HCT116 (cell line): ENCODE measurements around the gene IMPDH1. TPM values are rescaled to one million over a fixed set of nuclear protein-coding genes. Genes with fewer than 3 reads are reported as not detected.

Experiments
- ATAC-seq: fragments of 200-7000 bp; cut with Tn5 transposase; 2 replicates; pipeline ENCODE4 v1.9.1; 2020; ENCODE audit warnings: mild to moderate bottlenecking, moderate library complexity
- BruUV-seq: library from RNA; stranded (reverse); fragments of 400-500 nt; replicated peaks from 2 replicates; lab custom pipeline; 2021; lab: Mats Ljungman, UMichigan
- CTCF ChIA-PET: fragments of 300-600 bp; sonication (Branson Sonifier 250); formaldehyde crosslinking; loops from one replicate; lab custom pipeline; 2021; ENCODE audit warnings: antibody characterized with exemption; lab: Charles Lee
- POLR2A ChIA-PET: fragments of 300-600, 350-600 bp; sonication (Branson Sonifier 250); formaldehyde crosslinking; loops from one replicate; lab custom pipeline; 2021; ENCODE audit warnings: antibody characterized with exemption; lab: Charles Lee
- RAD21 ChIA-PET, 2 experiments: fragments of 300-600 bp; sonication (Branson Sonifier 250); formaldehyde crosslinking; loops; one replicate each; lab custom pipeline; 2023; ENCODE audit warnings: low total read pairs in 2 of 2; ENCODE audit not compliant: uncharacterized antibody in 2 of 2, unreplicated experiment in 2 of 2, low non-redundant PET in 1 of 2; lab: Charles Lee
- DNase-seq: peaks from one replicate; pipeline ENCODE4 v3.0.0-alpha.2; 2010; ENCODE audit warnings: low read depth, low spot score
- H2AFZ ChIP-seq: fragments of 200-600 bp; shearing (Covaris generic), sonication (generic); 2 replicates; pipeline ENCODE4 v1.6.1; 2017; ENCODE audit warnings: low read depth, mixed run types, mixed read lengths, antibody characterized with exemption, low read length; ENCODE audit not compliant: poor library complexity, severe bottlenecking
- H3K27ac ChIP-seq: 2 replicates; pipeline ENCODE4 v1.5.1; 2012; ENCODE audit warnings: low read depth, low read length
- H3K27me3 ChIP-seq: fragments of 200-600 bp; sonication (generic); 2 replicates; pipeline ENCODE4 v1.6.1; 2016; ENCODE audit warnings: mixed run types, low read length, mixed read lengths; ENCODE audit not compliant: insufficient read depth
- H3K36me3 ChIP-seq, 2 experiments: fragments of 200-500 bp in 1 of 2; fragments of 200-600 bp in 1 of 2; sonication (Bioruptor generic) in 1 of 2; sonication (generic) in 1 of 2; 2 replicates each; pipeline versions ENCODE4 v1.5.1 to v1.6.1; 2014 to 2016; ENCODE audit warnings: low read length in 2 of 2, inconsistent platforms in 1 of 2, mixed read lengths in 1 of 2, mixed run types in 1 of 2; ENCODE audit not compliant: insufficient read depth in 2 of 2, control insufficient read depth in 1 of 2
- H3K4me1 ChIP-seq, 2 experiments: fragments of 200-600 bp in 1 of 2; sonication (generic) in 1 of 2; 2 replicates each; pipeline versions ENCODE4 v1.5.1 to v1.6.1; 2012 to 2017; ENCODE audit warnings: low read length in 2 of 2, inconsistent platforms in 1 of 2, mild to moderate bottlenecking in 1 of 2, mixed read lengths in 1 of 2, mixed run types in 1 of 2, moderate library complexity in 1 of 2; ENCODE audit not compliant: insufficient read depth in 2 of 2, control insufficient read depth in 1 of 2
- H3K4me2 ChIP-seq: fragments of 200-600 bp; sonication (generic); 2 replicates; pipeline ENCODE4 v1.6.1; 2017; ENCODE audit warnings: mixed run types, low read length, mixed read lengths
- H3K4me3 ChIP-seq, 2 experiments: fragments of 200-600 bp in 1 of 2; sonication (generic) in 1 of 2; replicated peaks in 1 of 2; 2 replicates each; pipeline ENCODE4 v1.5.1; 2011 to 2016; ENCODE audit warnings: low read length in 2 of 2, control low read depth in 1 of 2, low read depth in 1 of 2, mild to moderate bottlenecking in 1 of 2, mixed read lengths in 1 of 2, mixed run types in 1 of 2
- H3K79me2 ChIP-seq: fragments of 200-600 bp; sonication (generic); 2 replicates; pipeline ENCODE4 v1.6.1; 2017; ENCODE audit warnings: mild to moderate bottlenecking, mixed run types, low read length, moderate library complexity, mixed read lengths; ENCODE audit not compliant: insufficient read depth
- H3K9ac ChIP-seq: fragments of 200-600 bp; sonication (generic); 2 replicates; pipeline ENCODE4 v1.6.1; 2016; ENCODE audit warnings: low read length, mixed read lengths
- H3K9me2 ChIP-seq: fragments of 200-600 bp; sonication (generic), shearing (Covaris generic); 2 replicates; pipeline ENCODE4 v1.6.1; 2017; ENCODE audit warnings: mixed run types, mild to moderate bottlenecking, moderate library complexity; ENCODE audit not compliant: insufficient read depth
- H3K9me3 ChIP-seq, 2 experiments: fragments of 200-500 bp in 1 of 2; fragments of 200-600 bp in 1 of 2; sonication (Bioruptor generic) in 1 of 2; sonication (generic) in 1 of 2; 2 replicates each; pipeline ENCODE4 v1.6.1; 2014 to 2017; ENCODE audit warnings: low read length in 2 of 2, mixed read lengths in 2 of 2, inconsistent platforms in 1 of 2, low read depth in 1 of 2, mild to moderate bottlenecking in 1 of 2, mixed run types in 1 of 2, moderate library complexity in 1 of 2; ENCODE audit not compliant: control insufficient read depth in 1 of 2, insufficient read depth in 1 of 2
- H4K20me1 ChIP-seq: fragments of 200-600 bp; sonication (generic), shearing (Covaris generic); 2 replicates; pipeline ENCODE4 v1.6.1; 2017; ENCODE audit warnings: mixed run types, mild to moderate bottlenecking, moderate library complexity; ENCODE audit not compliant: insufficient read depth
- CBX3 ChIP-seq: IDR thresholded peaks from 2 replicates; pipeline ENCODE4 v1.6.1; 2012; ENCODE audit warnings: low read depth
- CEBPB ChIP-seq: IDR thresholded peaks from 2 replicates; pipeline ENCODE4 v1.6.1; 2012; ENCODE audit warnings: low read depth
- EGR1 ChIP-seq: IDR thresholded peaks from 2 replicates; pipeline ENCODE4 v1.6.1; 2012; ENCODE audit warnings: low read depth
- ELF1 ChIP-seq: IDR thresholded peaks from 2 replicates; pipeline ENCODE4 v1.6.1; 2012; ENCODE audit warnings: low read depth, borderline replicate concordance
- EZH2 ChIP-seq: fragments of 200-600 bp; sonication (generic); IDR thresholded peaks from 2 replicates; pipeline ENCODE4 v1.6.1; 2017; ENCODE audit warnings: antibody characterized with exemption, mixed run types
- EZH2phosphoT487 ChIP-seq: fragments of 200-600 bp; IDR thresholded peaks from 2 replicates; pipeline ENCODE4 v1.6.1; 2018; ENCODE audit warnings: antibody characterized with exemption, borderline replicate concordance
- JUND ChIP-seq: IDR thresholded peaks from 2 replicates; pipeline ENCODE4 v1.6.1; 2012
- POLR2AphosphoS5 ChIP-seq: IDR thresholded peaks from 2 replicates; pipeline ENCODE4 v1.6.1; 2011; ENCODE audit warnings: mild to moderate bottlenecking, low read depth, low read length, moderate library complexity
- RAD21 ChIP-seq: IDR thresholded peaks from 2 replicates; pipeline ENCODE4 v1.6.1; 2012; ENCODE audit warnings: low read depth, mild to moderate bottlenecking
- SIN3A ChIP-seq: IDR thresholded peaks from 2 replicates; pipeline ENCODE4 v1.6.1; 2012; ENCODE audit warnings: low read depth
- SP1 ChIP-seq: IDR thresholded peaks from 2 replicates; pipeline ENCODE4 v1.6.1; 2012; ENCODE audit warnings: low read depth
- TCF7L2 ChIP-seq: IDR thresholded peaks from 2 replicates; pipeline ENCODE4 v1.7.0; 2011; ENCODE audit warnings: borderline replicate concordance, inconsistent platforms; ENCODE audit not compliant: insufficient read depth, insufficient read length; ENCODE audit errors: extremely low read depth
- YY1 ChIP-seq: IDR thresholded peaks from 2 replicates; pipeline ENCODE4 v1.6.1; 2011; ENCODE audit warnings: low read length, low read depth, moderate library complexity, mild to moderate bottlenecking; ENCODE audit not compliant: insufficient replicate concordance; ENCODE audit errors: extremely low read depth
- ZFX ChIP-seq: fragments of 450-650 bp; IDR thresholded peaks from 2 replicates; pipeline ENCODE4 v1.6.1; 2017
- ZNF274 ChIP-seq: fragments of 200-500 bp; sonication (Bioruptor generic); IDR thresholded peaks from 2 replicates; pipeline ENCODE4 v1.6.1; 2014; ENCODE audit warnings: mild to moderate bottlenecking, low read depth, low read length, inconsistent platforms
- intact Hi-C: fragments of 100-400 bp; cut with micrococcal nuclease; formaldehyde crosslinking; loops from 2 replicates; pipeline ENCODE4 v1.10.0; 2022
- total RNA-seq: library from RNA; stranded (reverse); gene quantifications from one replicate; pipeline ENCODE4 v1.2.1, GENCODE V29; 2021; ENCODE audit not compliant: unreplicated experiment
- TF ChIP-seq, protein P1 (sequence below): IDR thresholded peaks from 2 replicates; pipeline ENCODE4 v1.6.1; 2011; ENCODE audit warnings: mild to moderate bottlenecking, low read length, moderate library complexity; ENCODE audit not compliant: insufficient replicate concordance; ENCODE audit errors: extremely low read depth
- TF ChIP-seq, protein P2 (sequence below), 3 experiments: fragments of 200-600 bp in 1 of 3; sonication (generic) in 1 of 3; IDR thresholded peaks in 2 of 3; conservative IDR thresholded peaks in 1 of 3; 2 replicates each; pipeline ENCODE4 v1.5.1; 2012 to 2017; ENCODE audit warnings: low read depth in 2 of 3, low read length in 2 of 3, antibody characterized with exemption in 1 of 3, borderline replicate concordance in 1 of 3, control low read depth in 1 of 3, mild to moderate bottlenecking in 1 of 3, mixed read lengths in 1 of 3, mixed run types in 1 of 3, moderate library complexity in 1 of 3; ENCODE audit not compliant: insufficient read depth in 1 of 3
- TF ChIP-seq, protein P3 (sequence below): IDR thresholded peaks from 2 replicates; pipeline ENCODE4 v1.6.1; 2012
- TF ChIP-seq, protein P4 (sequence below): IDR thresholded peaks from 2 replicates; pipeline ENCODE4 v1.6.1; 2012; ENCODE audit warnings: low read depth

IMPDH1 gene
- total RNA-seq, 1 experiment from 2014 or later, result 98.2 TPM

DNA sequence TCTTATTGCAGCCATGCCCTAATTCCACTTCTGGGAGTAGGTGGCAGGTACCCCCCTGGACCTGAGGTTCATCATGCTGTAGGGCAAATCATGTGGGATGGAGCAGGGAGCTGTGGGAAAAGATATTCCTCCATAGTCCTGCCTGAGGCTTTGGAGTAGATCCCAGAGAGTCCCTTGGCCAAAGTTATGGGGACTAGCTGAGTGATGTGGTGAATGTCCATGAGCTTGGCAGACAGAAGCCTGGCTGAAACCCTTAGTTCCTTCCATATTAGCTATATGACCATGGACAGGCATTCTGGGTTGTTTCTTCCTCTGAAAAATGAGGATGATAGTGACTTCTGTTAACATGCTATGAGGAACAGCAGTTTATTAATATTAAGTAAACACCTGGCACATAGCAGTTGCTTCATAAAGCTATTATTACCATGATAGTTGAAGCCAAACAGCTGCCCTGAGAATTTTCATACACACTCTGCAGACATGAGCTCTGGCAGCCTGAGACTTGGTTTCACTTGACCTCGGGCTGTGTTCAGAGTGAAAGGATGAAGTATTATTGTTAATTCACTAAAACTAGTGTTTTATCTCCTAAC lies 15.0 kb upstream of the IMPDH1 start:
- H3K4me2 ChIP-seq, result no peak overlapping the region
- H3K9ac ChIP-seq, result no peak overlapping the region
- ChIA-PET CTCF (interaction anchor here (0.9 to 5.2 kb wide), 9 partner anchors 8 to 439 kb away, joined by 3 to 114 read pairs (median 24); partner anchors contain the start of genes HILPDA and IMPDH1), RAD21 (no interaction called here), POLR2A (interaction anchor here (1.2 kb wide), 1 partner anchor 10 kb away, joined by 3 read pairs; no protein-coding TSS in a partner anchor)
- no peak overlapping the region for H2AFZ ChIP-seq
- no peak overlapping the region for H3K4me3 ChIP-seq
- ATAC-seq (no peak), DNase-seq (no peak)
- no TSS peak for BruUV-seq
- peaks cover 0 to 11% of the 10 kb centered on the region in 2 experiments; a peak in 1 of 4 replicates for H3K4me1 ChIP-seq
- H3K27ac ChIP-seq, result no peak overlapping the region
- H3K79me2 ChIP-seq, result no peaks in the 10 kb centered on the region
- no peaks in the 10 kb centered on the region for H3K27me3 ChIP-seq
- TF ChIP-seq TCF7L2, result no peak
- TF ChIP-seq, protein P1, sequence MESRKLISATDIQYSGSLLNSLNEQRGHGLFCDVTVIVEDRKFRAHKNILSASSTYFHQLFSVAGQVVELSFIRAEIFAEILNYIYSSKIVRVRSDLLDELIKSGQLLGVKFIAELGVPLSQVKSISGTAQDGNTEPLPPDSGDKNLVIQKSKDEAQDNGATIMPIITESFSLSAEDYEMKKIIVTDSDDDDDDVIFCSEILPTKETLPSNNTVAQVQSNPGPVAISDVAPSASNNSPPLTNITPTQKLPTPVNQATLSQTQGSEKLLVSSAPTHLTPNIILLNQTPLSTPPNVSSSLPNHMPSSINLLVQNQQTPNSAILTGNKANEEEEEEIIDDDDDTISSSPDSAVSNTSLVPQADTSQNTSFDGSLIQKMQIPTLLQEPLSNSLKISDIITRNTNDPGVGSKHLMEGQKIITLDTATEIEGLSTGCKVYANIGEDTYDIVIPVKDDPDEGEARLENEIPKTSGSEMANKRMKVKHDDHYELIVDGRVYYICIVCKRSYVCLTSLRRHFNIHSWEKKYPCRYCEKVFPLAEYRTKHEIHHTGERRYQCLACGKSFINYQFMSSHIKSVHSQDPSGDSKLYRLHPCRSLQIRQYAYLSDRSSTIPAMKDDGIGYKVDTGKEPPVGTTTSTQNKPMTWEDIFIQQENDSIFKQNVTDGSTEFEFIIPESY, result no peak
- TF ChIP-seq CEBPB, result no peak
- TF ChIP-seq, protein P2, sequence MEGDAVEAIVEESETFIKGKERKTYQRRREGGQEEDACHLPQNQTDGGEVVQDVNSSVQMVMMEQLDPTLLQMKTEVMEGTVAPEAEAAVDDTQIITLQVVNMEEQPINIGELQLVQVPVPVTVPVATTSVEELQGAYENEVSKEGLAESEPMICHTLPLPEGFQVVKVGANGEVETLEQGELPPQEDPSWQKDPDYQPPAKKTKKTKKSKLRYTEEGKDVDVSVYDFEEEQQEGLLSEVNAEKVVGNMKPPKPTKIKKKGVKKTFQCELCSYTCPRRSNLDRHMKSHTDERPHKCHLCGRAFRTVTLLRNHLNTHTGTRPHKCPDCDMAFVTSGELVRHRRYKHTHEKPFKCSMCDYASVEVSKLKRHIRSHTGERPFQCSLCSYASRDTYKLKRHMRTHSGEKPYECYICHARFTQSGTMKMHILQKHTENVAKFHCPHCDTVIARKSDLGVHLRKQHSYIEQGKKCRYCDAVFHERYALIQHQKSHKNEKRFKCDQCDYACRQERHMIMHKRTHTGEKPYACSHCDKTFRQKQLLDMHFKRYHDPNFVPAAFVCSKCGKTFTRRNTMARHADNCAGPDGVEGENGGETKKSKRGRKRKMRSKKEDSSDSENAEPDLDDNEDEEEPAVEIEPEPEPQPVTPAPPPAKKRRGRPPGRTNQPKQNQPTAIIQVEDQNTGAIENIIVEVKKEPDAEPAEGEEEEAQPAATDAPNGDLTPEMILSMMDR (IDR thresholded peaks at IDR 0.05 in 2 of 3, conservative IDR thresholded peaks at IDR 0.05 in 1 of 3; ENCODE audit: borderline replicate concordance in 1 of 3, insufficient read depth in 1 of 3, low read depth in 2 of 3, low read length in 2 of 3), result no peak
- no peak for TF ChIP-seq SIN3A
- TF ChIP-seq, protein P3, sequence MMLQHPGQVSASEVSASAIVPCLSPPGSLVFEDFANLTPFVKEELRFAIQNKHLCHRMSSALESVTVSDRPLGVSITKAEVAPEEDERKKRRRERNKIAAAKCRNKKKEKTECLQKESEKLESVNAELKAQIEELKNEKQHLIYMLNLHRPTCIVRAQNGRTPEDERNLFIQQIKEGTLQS, result no peak
- no peak for TF ChIP-seq ELF1
- TF ChIP-seq, protein P4, sequence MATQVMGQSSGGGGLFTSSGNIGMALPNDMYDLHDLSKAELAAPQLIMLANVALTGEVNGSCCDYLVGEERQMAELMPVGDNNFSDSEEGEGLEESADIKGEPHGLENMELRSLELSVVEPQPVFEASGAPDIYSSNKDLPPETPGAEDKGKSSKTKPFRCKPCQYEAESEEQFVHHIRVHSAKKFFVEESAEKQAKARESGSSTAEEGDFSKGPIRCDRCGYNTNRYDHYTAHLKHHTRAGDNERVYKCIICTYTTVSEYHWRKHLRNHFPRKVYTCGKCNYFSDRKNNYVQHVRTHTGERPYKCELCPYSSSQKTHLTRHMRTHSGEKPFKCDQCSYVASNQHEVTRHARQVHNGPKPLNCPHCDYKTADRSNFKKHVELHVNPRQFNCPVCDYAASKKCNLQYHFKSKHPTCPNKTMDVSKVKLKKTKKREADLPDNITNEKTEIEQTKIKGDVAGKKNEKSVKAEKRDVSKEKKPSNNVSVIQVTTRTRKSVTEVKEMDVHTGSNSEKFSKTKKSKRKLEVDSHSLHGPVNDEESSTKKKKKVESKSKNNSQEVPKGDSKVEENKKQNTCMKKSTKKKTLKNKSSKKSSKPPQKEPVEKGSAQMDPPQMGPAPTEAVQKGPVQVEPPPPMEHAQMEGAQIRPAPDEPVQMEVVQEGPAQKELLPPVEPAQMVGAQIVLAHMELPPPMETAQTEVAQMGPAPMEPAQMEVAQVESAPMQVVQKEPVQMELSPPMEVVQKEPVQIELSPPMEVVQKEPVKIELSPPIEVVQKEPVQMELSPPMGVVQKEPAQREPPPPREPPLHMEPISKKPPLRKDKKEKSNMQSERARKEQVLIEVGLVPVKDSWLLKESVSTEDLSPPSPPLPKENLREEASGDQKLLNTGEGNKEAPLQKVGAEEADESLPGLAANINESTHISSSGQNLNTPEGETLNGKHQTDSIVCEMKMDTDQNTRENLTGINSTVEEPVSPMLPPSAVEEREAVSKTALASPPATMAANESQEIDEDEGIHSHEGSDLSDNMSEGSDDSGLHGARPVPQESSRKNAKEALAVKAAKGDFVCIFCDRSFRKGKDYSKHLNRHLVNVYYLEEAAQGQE, result no peak
- no peak for TF ChIP-seq EZH2phosphoT487
- no peak for TF ChIP-seq EZH2
- no peak for TF ChIP-seq JUND
- TF ChIP-seq CBX3, result no peak
- no peak for TF ChIP-seq POLR2AphosphoS5
- no peak for TF ChIP-seq SP1
- no peak for TF ChIP-seq RAD21
- TF ChIP-seq ZFX, result no peak
- TF ChIP-seq EGR1, result no peak
- no peak for TF ChIP-seq YY1
- no peak for TF ChIP-seq ZNF274
- no peaks in the 10 kb centered on the region for H4K20me1 ChIP-seq
- no peaks in the 10 kb centered on the region for H3K9me3 ChIP-seq
- intact Hi-C loops, result loop anchor here (1.0 kb wide), 2 partner anchors 26 to 77 kb away; no protein-coding TSS in a partner anchor
- H3K9me2 ChIP-seq, result no peaks in the 10 kb centered on the region
- no peaks in the 10 kb centered on the region for H3K36me3 ChIP-seq
